GM20431 (cell line): ENCODE data around the gene LDLRAD3.

Experiments
- in situ Hi-C: fragments of 300-500 bp; cut with MseI, MboI; formaldehyde crosslinking; loops from one replicate; pipeline ENCODE4 v1.15.0; 2020; ENCODE audit warnings: low sequenced_read_pairs; ENCODE audit not compliant: unreplicated experiment

Gene LDLRAD3

DNA sequence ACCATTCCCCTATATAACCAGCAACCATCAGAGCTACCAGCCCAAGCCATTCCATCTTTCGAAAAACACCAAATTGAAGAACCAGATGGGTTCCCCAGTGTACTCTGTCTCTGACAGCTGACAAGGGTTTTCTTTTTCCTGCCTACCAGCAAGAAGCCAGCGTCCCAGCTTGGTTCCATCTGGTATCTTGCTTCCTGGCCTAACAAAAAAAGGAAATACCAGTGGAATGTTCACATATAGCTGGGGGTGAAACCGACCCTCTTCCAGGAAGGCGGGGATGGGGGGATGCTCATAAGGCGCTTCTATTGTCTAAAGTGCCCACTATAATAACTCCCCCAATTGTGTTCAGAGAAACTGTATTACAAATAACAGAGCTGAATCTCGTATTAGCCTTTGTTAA is 172.3 kb downstream of the LDLRAD3 start:
- in situ Hi-C loops = no loop called here

DNA sequence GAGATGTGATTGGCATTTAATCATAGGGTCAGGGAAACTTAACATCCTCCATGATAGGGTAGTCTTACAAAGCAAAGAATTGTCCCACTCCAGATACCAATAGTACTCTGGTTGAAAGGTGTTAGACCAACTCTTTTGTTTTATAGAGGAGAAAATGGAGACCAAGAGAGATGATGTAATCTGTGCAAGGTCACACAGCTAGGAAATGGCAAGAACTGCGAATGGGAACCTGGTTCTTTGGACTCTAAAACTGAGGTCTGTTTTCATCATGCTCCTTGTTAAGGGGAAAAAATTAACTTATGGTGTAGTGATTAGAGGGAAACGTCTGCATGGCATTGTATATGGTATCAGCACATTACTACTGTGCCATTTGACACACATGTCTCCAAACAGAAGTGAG is 174.2 kb downstream of the LDLRAD3 start:
- in situ Hi-C loops = no loop called here

DNA sequence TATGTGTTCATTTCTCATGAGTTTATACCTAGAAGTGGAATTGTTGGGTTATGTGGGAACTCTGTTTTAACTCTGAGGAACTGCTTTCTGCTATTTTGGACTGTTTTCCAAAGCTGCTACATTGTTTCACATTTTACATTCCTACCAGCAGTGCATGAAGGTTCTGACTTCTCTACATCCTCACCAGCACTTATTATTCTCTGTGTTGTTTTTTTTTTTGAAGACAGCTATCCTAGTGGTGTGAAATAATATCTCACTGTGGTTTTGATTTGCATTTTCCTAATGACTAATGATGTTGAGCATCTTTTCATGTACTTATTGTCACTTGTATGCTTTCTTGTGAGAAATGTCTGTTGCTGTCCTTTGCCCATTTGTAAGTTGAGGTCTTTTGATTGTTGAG is 175.4 kb downstream of the LDLRAD3 start:
- in situ Hi-C loops = no loop called here

DNA sequence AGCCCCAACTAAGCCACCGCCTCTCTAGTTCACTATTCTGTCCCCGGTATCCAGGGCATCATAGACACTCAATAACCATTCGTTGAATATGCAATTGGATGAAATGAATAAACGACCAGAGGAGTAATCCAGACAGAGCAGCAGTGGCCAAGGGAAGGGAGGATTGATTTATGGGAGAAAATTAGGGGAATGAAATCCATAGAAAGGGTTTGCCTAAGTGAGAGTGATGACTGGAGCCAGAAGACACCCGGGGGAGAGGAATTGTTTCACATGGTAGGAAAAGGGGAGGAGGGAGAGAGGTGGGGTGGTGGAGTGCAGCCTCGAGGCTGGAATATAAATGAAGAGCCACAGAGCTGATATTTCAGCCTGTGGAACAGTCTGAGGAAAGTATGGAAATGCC is 177.2 kb downstream of the LDLRAD3 start:
- in situ Hi-C loops = no loop called here

DNA sequence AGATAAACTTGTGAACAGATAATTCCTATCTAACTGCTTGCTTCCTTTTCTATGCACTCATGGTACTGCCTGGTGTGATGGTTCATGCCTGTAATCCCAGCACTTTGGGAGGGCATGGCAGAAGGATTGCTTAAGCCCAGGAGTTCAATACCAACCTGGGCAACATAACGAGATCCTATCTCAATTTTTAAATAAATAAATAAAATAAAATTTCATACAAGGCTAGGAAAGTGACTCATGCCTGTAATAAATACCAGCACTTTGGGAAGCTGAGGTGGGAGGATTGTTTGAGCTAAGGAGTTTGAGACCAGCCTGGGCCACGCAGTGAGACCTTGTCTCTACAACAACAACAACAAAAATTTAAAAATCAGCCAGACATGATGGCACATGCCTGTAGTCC is 178.8 kb downstream of the LDLRAD3 start:
- in situ Hi-C loops = no loop called here

DNA sequence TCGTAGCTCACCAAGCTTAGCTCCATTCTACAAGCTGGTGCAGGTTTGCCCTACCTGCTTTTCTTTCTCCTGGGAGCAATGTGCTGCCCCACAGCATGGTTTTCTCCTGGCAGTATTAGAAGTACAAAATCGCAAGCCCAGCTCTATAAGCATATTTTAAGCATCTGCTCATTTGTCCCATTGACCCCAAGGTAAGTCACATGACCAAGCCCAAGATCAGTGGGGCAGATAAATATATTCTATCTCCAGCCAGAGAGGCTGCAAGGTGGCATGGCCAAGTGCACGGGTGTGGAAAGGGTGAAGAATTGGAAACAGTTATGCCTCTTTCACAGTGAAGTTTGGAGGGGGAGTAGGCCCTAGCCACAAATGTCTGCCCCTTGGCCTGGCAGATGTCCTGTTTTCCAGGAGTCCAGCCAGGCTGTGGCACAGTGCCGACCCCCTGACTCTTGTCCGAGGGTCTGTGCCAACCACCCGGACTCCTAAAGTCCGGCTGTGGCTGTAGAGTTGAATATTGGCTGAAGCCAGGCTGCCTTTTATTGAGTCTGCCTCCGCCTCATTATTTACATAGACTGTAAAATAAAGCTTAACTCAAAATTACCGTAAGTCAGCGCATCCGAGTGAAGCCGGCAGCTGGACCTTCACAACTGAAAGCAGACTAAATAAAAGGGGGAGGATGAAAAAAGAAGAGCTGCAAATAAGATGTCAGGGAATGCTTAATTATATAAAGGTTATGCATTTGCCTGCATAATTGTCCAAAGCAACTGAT is 179.7 kb downstream of the LDLRAD3 start:
- in situ Hi-C loops = no loop called here

DNA sequence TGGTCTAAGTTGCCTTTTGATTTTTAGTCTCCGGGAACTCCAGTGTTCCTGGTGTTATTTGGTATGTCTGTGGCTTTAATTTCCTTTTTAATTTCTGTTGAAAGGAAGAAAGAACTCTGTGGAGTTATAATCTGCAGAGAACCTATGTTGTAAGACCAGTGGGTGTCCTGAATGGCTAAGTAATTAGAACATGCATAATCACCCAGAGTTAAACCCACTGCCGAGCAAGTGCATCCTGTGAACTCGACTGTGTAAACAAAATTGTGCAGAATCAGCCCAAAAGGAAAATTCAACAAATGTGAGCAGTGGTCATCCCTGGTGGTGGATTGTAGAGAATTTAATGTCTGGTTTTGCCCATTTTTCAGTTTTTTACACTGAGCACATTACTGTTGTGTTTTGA is 182.8 kb downstream of the LDLRAD3 start:
- in situ Hi-C loops = loop anchor here (25.0 kb wide), 1 partner anchor 514 kb away; the partner anchor contains the start of gene FJX1

DNA sequence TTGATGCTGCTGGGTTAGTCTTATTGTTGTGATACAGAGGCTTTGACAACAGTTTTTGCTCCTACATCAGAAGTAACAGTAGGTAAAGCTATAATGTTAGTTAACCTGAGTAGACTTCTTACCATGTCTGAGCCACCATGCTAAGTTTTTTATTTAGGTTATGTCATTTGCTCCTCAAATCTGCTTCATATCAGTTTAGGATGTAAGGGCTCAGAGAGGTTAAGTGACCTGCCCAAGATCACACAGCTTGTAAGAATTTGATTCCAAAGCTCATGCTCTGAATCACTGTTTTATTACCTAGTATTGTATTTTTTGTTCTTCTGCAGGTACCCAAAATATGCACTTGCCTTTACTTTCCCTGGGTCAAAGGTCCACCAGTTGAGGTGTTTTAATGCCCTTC is 183.7 kb downstream of the LDLRAD3 start:
- in situ Hi-C loops = loop anchor here (25.0 kb wide), 1 partner anchor 515 kb away; the partner anchor contains the start of gene FJX1

DNA sequence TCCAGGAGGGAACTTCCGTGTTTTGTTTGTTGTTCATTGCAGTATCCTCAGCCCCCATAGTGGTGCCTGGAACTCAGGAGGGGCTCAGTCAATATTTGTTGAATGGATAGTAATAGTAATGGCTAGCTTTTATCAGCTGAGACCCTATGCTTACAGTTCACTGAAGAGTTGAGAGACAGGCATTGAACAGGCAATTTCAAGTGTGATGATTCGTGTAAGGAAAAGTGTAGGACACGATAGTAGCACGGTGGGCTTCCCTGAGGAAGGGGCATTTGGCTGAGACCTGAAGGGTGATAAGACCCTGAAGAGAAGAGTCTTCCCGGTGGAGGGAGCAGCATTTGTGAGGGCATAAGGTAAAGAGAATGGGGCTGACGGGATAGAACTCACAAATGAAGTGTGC is 186.1 kb downstream of the LDLRAD3 start:
- in situ Hi-C loops = loop anchor here (25.0 kb wide), 1 partner anchor 518 kb away; the partner anchor contains the start of gene FJX1

DNA sequence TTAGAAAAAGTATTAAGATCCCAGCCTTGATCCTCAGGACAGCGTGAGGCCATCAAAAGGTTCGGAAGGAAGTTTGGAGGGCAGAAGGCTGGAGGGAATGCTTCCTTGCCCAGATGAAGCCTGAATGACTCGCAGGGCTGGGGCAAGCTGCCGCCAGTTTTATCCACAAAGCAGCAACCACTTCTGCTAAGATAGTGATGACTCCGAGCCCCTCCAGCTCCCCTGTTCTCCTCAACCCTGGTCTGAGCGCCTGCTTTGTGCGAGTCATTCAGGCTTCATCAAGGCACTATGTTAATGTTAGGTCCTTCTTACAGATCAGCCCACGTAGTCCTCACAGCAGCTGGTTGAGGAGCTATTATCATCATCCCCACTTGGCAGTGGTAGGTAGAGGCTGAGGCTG is 186.5 kb downstream of the LDLRAD3 start:
- in situ Hi-C loops = loop anchor here (25.0 kb wide), 1 partner anchor 518 kb away; the partner anchor contains the start of gene FJX1

DNA sequence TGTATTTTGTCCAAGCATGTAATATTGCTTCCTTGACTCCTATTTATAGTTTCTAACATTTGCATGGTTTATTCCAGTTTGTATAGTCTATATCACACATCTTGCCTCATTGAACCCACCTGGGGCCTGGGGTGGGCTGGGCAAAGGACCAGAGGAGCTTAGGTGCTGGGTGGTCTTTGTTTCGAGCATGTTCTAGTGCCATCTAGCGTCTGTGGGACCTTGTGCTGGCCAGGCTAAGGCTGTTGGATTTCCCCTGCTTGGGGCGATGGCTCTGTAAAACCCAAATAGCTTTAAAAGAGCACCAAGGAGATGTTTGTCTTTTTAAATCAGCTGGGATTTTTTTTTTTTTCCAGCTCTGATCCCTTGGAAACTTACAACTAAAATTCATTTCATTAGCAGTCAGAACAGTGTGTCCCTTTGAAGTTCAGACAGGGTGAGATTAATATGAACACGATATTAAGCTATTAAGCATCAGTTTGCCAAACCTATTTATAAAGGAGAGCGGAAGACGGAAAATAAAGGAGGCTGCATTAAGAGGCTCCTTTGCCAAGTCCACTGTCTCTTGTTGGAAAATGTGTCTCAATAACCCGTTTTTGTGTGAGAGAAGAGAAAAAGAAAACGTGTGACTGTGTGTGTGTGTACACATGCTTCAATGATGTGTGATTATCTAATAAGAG is 188.0 kb downstream of the LDLRAD3 start:
- in situ Hi-C loops = loop anchor here (25.0 kb wide), 1 partner anchor 520 kb away; the partner anchor contains the start of gene FJX1

DNA sequence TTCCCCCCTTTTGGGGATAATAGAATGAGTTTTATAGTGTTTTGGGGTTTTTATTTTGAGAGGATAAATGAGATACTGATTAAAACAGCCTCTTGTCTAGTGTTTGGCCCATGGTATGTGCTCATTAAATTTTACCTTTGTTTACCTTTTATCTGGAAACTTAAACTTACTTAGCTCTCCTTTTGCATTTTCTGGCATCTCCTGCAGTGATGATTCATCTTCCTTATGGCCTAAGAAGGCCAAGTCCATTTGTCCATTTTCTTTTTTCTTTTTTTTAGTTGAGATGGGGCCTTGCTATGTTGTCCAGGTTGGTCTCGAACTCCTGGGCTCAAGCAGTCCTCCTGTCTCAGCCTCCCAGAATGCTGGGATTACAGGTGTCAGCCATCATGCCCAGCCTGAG is 189.1 kb downstream of the LDLRAD3 start:
- in situ Hi-C loops = loop anchor here (25.0 kb wide), 1 partner anchor 521 kb away; the partner anchor contains the start of gene FJX1

DNA sequence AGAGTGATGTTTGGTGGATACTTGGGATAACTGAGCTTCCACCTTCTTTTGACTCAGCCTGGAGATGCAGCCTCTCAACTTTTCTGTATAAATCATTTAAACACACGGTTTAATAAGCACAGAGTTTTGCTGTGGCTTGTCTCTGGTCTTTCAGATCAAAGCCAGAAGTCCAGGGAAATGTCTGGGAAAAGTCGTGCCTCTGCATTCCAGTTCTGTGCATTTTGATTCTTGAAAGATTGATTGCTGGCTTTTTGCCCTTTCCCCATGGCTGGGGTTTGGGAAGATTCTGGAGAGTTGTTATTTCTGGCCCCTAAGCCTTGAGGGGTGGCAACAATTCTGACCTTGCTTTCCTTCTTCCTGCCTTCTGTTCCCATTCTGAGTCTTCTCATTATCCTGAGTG is 191.2 kb downstream of the LDLRAD3 start:
- in situ Hi-C loops = loop anchor here (25.0 kb wide), 1 partner anchor 523 kb away; the partner anchor contains the start of gene FJX1

DNA sequence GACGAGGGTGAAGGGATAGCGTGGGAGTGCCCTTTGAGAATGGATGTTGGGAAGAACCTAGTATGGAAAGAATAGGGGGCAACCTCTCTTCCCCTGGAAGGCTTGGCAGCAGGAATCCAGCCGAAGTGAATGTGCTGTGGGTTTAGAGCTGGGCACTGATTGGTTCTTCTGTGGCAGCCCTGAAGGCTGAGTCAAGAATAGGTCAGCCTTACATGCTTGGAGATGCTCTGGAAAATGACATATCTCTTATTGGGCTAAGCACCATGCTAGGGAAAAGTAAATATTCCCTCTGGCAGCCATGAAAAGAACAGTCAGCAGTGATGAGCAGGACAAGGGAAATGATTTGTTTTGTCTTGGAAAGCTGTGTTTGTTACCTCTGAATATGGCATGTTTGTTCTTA is 195.9 kb downstream of the LDLRAD3 start:
- in situ Hi-C loops = loop anchor here (25.0 kb wide), 1 partner anchor 527 kb away; the partner anchor contains the start of gene FJX1

DNA sequence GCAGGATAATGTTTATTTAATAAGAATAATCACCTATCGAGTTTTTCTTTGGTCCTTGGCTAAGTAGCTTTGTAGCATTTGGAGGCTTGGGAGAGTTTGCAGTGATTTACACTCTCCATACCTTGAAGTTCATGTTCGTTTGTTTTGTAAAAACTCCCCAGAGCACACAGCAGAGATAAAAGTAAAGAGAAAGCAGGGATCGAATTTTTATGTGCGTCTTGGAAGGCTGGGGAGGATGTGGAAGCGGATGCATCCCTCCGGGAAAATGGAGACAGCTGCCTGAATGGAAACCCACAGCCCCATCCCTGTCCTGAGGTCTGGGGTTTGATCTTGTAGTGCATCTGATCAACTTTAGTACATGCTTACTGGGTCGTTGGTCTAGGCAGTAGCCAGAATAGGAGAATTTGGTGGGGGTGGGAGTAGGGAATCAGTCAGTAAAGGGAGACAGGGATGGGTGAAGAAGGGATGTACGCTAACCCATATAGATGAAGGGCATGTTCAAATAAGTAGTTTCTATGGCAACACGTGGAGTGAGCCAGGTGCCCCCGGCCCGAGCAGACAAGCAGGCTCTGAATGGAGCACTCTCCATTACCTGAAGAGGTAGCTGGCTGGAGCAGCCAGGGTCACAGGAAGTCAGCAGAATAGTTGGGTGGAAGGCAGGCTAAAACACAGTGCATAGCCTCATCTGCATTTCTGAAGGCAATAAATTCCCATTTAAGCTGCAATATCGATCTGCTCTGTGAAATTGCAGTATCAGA is 197.5 kb downstream of the LDLRAD3 start:
- in situ Hi-C loops = loop anchor here (25.0 kb wide), 1 partner anchor 529 kb away; the partner anchor contains the start of gene FJX1

DNA sequence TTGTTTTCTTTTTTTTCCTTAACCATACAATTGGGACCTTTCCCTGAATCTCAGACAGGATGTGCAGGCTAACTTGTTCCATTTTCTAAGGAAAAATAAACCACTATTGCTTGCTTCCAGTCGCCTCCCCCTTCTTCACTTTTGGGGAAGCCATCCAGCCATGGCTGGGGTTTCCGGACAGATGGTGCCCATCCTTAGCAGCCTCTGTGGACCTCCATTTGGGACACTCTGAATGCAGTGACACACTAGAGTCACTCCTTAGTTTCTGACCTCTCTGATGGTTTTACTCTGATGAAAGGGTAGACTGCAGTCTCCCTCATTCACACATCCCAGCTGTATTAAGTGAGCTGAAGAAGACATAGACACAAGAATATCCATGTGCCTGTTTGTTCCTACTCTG is 198.1 kb downstream of the LDLRAD3 start:
- in situ Hi-C loops = loop anchor here (25.0 kb wide), 1 partner anchor 530 kb away; the partner anchor contains the start of gene FJX1

DNA sequence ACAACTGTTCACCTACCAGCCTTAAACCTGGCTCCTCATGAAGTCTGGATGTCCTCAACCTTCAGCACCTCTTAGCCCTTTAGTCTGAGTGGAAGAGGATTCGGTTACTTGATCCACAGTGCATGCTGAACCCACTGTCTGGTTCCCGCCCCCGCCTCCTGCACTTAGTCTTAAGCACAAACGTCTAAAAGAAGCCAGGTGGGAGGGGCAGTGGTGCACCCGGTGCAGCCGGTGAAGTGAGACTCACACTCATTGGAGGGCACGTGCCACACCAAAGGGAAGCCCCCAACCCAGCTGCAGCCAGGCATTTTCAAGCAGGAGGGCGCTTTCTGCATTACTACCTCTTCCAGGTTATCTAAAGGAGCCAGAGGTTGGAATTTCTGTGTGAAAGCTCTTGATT is 198.6 kb downstream of the LDLRAD3 start:
- in situ Hi-C loops = loop anchor here (25.0 kb wide), 1 partner anchor 530 kb away; the partner anchor contains the start of gene FJX1

DNA sequence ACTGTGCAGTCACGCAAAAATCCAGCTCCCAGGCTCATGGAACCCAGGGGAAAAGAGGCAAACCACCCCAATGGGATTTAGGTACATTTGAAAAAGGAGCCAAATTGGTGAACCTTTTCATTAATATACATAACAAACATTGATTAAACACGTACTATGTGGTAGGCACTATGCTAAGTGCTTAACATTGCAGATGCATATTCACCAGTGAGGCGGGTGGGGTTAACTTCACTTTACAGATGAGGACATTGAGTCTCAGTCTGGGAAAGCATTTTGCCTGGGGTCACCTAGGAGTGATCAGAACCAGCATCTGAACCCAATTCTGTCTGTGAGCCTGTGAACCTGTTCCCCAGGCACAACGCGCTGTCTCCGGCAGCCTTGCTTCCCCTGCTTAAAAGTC is 199.0 kb downstream of the LDLRAD3 start:
- in situ Hi-C loops = loop anchor here (25.0 kb wide), 1 partner anchor 531 kb away; the partner anchor contains the start of gene FJX1

DNA sequence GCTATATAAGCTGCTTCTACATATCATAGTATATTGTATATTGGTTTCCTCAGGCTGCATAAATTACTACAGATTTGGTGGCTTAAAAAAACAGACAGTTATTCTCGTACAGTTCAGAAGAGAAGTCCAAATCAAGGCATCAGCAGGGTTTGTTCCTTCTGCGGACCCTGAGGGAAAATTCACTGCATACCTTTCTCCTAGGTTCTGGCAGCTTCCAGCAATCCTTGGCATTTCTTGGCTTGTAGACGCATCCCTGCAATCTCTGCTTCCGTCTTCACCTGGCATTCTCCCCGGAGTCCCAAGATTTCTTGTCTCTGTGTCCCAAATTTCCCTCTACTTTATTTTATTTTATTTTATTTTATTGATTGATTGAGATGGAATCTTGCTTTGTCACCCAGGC is 202.6 kb downstream of the LDLRAD3 start:
- in situ Hi-C loops = loop anchor here (25.0 kb wide), 1 partner anchor 534 kb away; the partner anchor contains the start of gene FJX1

DNA sequence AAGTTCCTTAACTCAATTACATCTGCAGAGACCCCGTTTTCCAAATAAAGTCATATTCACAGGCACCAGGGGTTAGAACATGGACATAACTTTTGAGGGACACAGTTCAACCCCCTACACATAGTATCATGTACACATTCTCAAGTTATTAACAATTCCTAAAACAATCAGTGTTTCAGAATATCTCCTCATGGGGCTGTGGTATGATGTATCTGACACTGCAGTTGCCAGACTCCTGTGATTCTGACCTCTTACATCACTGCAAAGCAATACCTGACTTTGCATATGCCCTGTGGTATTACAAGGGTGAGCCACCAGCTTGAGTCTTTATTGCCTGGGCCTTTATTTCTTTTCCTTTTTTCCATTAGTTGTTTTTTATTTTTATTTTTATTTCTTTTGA is 203.6 kb downstream of the LDLRAD3 start:
- in situ Hi-C loops = loop anchor here (25.0 kb wide), 1 partner anchor 535 kb away; the partner anchor contains the start of gene FJX1
